HG03439 (cell line): ENCODE measurements around the gene KIF26A.

ENCODE experiments used
- ATAC-seq: cut with Tn5 transposase; IDR thresholded peaks from one replicate; pipeline ENCODE4 v1.9.1; 2021; ENCODE audit warnings: mild to moderate bottlenecking, moderate library complexity; ENCODE audit not compliant: unreplicated experiment

KIF26A gene

DNA sequence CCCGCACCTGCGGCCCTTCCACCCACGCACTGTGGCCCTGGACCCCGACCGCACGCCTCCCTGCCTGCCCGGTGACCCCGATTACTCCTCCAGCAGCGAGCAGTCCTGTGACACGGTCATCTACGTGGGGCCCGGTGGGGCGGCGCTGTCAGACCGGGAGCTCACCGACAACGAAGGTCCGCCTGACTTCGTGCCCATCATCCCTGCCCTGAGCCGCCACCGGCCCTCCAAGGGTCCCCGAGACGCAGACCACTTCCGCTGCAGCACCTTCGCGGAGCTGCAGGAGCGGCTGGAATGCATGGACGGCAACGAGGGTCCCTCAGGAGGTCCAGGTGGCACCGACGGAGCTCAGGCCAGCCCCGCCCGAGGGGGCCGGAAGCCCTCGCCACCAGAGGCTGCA lies 36.7 kb downstream of the KIF26A start:
- ATAC-seq: no peak

GRCh38 chr14:104175811-104176210 lies 37.4 kb downstream of the KIF26A start:
- ATAC-seq: no peak

GRCh38 chr14:104176611-104177010 lies 38.2 kb downstream of the KIF26A start:
- no peak for ATAC-seq

GRCh38 chr14:104177411-104177810 lies 39.0 kb downstream of the KIF26A start:
- no peak for ATAC-seq

- no peak for ATAC-seq
Observed at GRCh38 chr14:104178279-104178678, 39.9 kb downstream of the KIF26A start.

DNA sequence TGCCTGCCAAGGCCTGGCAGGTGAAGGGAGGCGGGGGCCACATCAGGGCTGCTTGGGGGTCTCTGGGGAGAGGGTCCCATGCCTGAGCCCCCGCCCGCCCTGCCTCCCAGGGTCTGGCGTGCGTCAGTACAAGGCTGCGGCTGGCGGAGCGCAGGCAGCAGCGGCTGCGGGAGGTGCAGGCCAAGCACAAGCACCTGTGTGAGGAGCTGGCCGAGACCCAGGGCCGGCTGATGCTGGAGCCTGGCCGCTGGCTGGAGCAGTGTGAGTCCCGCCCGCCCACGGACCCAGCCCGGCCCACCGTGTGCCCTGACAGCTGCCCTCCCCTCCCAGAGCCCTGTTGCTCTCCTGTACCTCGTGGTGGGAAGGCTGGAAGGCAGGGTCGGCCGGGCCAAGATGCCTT lies 40.7 kb downstream of the KIF26A start:
- ATAC-seq: no peak

DNA sequence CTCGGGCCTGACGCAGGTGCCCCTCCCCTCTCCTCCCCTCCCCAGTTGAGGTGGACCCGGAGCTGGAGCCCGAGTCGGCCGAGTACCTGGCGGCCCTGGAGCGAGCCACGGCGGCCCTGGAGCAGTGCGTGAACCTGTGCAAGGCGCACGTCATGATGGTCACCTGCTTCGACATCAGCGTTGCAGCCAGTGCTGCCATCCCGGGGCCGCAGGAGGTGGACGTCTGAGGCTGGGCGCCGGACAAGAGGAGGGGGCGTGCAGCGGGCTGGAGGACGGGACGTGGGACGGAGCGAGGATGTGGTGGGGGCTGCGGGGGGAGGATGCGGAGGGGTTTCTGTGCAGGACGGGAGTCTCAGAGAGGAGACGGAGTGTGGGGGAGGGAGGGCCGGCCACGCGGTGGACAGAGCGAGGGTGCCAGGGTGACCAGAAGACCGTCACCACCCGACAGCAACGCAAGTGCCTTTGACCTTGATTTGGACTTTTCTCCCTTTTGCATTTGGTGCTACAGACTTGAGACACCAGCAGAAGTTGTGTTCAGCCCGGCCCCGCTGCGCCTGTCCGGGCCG lies 41.3 kb downstream of the KIF26A start:
- ATAC-seq: no peak

DNA sequence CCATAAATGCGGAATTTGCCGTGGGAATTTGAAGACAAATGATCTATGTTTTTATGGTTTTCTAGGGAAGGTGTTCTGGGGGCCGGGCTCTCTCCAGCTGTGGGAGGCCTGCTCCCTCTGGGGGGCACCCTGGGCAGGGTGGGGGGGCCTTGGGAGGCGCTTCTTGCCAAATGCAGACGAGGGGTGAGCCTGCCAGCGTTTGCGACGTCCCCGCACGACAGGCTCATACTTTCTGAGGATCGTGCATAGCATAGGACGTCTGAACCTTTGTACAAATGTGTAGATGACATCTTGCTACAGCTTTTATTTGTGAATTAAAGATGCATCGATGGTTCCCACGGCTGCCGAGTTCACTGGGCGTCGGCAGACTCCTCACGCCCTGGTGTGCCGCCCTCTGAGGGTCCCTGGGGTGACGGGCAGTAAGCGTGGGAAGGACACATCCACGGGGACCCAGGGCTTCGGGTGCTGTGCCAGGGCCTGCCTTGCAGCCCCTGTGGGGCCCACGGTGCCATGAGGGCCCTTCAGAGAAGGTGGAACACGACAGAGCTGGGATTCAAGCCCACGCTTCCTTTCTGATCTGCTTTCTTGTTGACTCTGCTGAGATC lies 42.3 kb downstream of the KIF26A start:
- ATAC-seq: no peak

DNA sequence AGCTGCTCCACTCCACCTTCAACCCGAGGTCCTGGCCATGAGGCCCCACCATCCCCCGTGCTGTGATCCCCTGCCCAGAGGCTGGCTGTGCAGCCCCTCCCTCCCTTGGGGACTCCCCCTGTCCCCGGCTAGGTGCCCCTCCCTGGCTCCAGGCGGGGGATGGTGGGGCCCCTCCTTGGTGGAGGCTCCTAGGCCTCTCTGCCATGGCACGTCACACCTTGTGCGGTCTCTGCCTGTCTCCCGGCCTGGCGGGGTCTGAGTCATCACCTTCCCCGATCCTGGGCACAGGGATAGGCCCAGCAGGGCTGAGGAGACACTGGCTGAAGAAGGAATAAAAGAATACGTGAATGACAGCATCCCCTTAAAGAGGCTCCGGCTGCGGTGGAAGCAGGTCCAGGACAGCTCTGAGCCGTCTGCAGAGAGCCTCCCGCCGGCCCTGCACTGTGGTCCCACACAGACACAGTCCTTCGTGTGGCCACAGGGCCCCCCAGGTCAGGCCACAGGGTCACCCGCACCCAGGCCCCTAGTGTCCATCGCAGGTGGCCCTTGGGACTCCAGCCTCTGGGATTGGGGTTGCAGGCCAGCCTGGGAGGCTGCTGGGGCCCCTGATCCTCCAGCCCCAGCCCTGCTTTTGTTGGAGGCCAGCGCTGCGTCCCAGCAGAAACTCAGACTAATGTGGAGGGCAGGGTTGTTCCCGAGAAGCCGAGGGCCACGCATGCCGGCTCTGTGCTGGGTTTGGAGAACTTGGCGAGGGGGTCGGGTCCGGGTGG lies 43.6 kb downstream of the KIF26A start:
- ATAC-seq: no peak

DNA sequence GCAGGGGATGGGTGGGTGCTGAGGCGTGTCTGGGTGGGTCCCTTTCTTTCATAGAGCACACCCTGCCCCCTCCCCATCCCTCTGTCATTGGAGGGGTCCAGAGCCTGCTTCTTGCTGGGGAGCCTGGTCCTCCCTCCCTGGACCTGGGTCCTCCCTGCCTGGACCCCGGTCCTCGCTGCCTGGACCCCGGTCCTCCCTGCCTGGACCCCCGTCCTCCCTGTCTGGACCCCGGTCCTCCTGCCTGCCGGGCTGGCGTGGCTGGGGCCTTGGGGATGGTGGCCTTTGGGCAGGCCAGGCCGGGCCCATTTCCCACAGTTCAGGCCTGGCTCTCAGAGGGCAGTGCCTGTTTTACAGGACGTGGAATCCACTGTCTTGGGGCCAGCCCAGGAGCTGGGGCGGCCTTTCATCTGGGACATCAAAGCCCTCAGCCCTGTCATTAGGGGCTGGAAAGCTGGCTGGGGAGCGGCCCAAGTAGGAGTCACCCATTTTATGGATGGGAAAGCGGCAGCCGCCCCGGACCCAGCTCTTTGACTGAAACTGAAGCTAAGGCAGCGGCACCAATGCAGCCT lies 44.6 kb downstream of the KIF26A start:
- ATAC-seq: no peak

DNA sequence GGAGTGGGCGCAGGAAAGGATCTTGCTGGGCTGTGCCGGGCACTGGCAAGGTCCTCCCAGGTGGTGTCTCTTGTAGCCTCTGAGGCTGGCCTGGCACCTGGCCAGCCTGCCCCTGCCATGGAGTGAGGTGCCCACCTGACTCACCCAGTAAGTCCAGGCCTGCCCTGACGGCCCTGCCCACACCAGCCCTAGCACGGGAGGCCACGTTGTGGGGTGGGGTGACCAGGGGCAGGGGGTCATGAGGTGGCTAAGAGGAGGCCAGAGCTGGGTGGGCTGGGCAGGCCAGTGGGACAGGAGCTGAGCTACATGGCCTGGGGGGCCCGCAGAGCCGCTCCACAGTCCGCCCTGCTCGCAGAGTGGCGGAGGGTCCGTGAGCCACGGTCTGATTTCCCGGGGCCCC lies 45.4 kb downstream of the KIF26A start:
- no peak for ATAC-seq

- no peak for ATAC-seq
Observed at GRCh38 chr14:104184506-104184905, 46.1 kb downstream of the KIF26A start.

DNA sequence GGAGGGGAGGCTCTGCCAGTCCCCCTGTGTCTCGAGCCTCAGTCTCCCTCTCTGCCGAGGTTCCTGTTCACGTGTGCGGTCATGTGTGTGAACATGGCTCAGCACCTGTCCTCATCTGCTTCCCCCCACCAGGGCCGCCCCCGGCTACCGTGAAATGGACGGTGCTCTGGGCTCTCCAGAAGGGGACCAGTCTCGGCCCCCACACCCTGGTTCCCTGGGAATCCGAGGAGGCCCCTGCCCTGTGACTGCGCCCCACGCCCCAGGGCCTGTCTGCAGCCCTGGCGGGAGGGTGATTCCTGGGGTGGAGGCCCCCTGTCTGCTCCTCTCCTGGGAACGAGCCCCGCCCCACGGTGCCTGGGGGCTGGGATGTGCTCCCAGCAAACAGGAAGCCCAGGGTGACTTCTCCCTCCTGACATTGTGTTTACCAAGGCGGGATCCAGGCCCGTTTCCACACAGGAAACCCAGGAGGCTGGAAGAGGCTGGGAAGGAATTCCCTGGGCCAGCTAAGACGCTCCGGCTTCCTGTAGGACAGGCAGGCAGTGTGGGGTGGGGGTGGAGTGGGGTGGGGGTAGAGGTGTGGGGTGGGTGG lies 46.6 kb downstream of the KIF26A start:
- no peak for ATAC-seq

DNA sequence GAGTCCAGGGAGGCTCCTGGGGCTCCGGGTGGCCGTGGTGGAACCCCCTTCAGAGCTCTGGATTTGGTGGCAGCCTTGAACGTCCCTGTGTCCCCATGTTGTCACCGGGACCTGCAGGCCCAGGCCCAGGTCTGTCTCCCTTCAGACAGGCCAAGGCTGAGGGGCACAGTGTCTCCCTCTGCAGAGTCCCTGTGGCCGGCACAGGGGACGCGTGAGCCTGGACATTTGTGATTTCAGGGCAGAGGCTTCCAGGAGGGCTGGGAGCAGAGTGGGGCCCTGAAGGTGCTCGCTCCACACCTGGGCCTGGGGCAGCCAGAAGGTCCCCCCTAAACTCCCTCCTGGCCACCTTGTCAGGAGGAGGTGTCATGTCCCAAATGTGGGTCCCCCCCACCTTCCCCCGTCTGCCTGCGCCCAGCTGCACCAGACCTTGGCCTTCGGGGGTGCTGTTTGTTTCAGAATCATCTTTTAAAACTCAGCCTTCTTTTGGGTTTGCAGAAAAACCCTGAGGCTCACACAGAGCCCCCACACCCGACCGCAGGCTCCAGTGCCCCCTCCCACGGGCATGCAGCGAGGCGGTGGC lies 47.6 kb downstream of the KIF26A start:
- no peak for ATAC-seq

GRCh38 chr14:104186575-104186974 lies 48.2 kb downstream of the KIF26A start:
- ATAC-seq: no peak

- ATAC-seq: no peak
Observed at GRCh38 chr14:104187121-104187889, 48.9 kb downstream of the KIF26A start.

DNA sequence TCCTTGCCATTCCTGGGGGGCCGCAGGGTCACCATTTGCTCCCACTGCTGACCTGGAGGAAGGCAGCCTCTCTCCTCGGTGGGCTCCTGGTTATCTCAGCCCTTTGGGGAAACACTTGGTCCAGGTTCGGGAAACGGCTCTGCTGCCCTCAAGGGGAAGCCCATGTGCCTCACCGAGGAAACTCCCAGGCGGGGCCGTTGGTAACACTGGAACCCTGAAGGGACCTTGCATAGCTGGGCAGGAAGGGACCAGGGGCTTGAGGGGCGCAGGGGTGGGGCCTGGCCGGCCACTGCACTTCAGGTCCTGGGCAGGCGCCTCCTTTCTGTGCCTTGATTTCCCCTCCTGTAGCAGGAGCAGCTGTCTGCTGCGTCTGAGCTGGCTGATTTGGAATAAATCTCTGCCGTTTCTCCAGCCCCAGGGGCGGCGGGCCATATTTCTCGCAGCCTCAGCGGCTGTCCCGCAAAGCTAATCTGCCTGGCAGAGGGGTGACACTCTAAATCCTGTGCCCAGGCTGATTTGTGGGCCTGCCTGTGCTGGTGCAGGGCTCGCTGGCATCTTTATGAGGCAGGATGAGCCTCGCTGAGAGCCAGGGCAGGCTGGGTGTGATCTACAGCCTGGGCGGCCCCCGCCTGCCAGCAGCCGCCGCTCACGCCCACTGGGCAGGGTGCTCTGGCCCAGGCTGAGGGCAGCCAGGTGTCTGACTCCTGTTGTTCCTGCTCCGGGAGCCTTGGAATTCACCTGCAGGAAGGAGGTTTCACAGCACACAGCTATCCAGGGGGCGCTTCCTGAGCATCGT lies 49.7 kb downstream of the KIF26A start:
- ATAC-seq: no peak

- ATAC-seq: no peak
Observed at GRCh38 chr14:104188727-104189400, 50.5 kb downstream of the KIF26A start.

DNA sequence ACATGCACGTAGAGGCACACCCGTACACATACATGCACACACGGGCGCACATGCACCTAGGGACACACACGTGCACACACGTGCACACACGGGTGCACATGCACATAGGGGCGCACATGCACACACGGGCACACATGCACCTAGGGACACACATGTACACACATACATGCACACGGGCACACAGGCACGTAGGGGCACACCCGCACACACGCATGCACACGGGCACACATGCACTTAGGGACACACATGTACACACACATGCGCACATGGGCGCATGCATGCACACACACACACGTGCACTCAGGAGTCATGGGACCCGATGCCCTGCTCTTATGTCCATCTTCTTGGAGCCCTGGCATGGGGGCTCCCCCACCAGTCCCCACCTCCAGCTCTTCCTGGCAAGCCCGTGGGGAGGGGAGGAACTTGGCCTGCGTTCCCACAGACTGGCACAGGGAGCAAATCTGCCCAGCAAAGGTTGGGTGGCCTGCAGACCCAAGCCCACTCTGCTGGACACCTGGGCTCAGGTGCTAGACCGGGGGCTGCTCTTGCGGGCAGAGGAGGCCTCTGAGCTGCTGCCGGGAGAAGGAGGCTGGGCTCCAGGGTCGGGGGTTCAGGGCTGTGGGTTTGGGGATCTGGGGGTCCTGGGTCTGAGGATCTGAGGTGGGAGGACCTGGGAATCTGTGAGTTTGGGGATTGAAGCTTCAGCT lies 51.4 kb downstream of the KIF26A start:
- no peak for ATAC-seq
